Naive thymus-derived CD4-positive, alpha-beta T cell (primary cell): Measurements from ENCODE around the gene ERI2. TPM values are rescaled to one million over a fixed set of nuclear protein-coding genes. Genes with fewer than 3 reads are reported as not detected.

Experiments used
- ATAC-seq: fragments of 150-1000 bp; cut with Tn5 transposase; 2 replicates; pipeline ENCODE4 v1.10.0; 2021; ENCODE audit warnings: mild to moderate bottlenecking, moderate library complexity
- CTCF ChIA-PET: fragments of 350-600 bp; sonication (Branson Sonifier 250); formaldehyde crosslinking; loops from one replicate; lab custom pipeline; 2021; ENCODE audit warnings: antibody characterized with exemption; lab: Charles Lee
- POLR2A ChIA-PET: fragments of 350-600 bp; sonication (Branson Sonifier 250); formaldehyde crosslinking; loops from one replicate; lab custom pipeline; 2021; ENCODE audit warnings: antibody characterized with exemption, inconsistent platforms; lab: Charles Lee
- DNase-seq, 9 donors: peaks; one replicate each; pipeline versions ENCODE4 v3.0.0 to v3.0.0-alpha.2; 2020 to 2022; ENCODE audit warnings: mixed read lengths in 1 of 9
- H3K27ac ChIP-seq: one replicate; pipeline ENCODE4 v1.7.0; 2013; ENCODE audit warnings: mild to moderate bottlenecking, low read depth, low read length, moderate library complexity
- H3K27me3 ChIP-seq, 2 donors: one replicate each; pipeline ENCODE4 v1.7.0; 2013; ENCODE audit warnings: low read length in 2 of 2, mild to moderate bottlenecking in 2 of 2, moderate library complexity in 2 of 2; ENCODE audit not compliant: control insufficient read depth in 2 of 2, insufficient read depth in 2 of 2
- H3K36me3 ChIP-seq, 3 experiments: 1 replicate in 2 of 3; 2 replicates in 1 of 3; pipeline ENCODE4 v1.7.0; 2013; ENCODE audit warnings: low read length in 3 of 3, mild to moderate bottlenecking in 3 of 3, moderate library complexity in 1 of 3; ENCODE audit not compliant: insufficient read depth in 3 of 3, control insufficient read depth in 2 of 3
- H3K4me1 ChIP-seq, 2 donors: one replicate each; pipeline ENCODE4 v1.7.0; 2013; ENCODE audit warnings: low read length in 2 of 2, mild to moderate bottlenecking in 2 of 2, moderate library complexity in 1 of 2; ENCODE audit not compliant: control insufficient read depth in 2 of 2, insufficient read depth in 2 of 2
- H3K4me3 ChIP-seq: 2 replicates; pipeline ENCODE4 v1.7.0; 2013; ENCODE audit warnings: mild to moderate bottlenecking, low read length
- H3K9me3 ChIP-seq, 3 experiments: 1 replicate in 2 of 3; 2 replicates in 1 of 3; pipeline ENCODE4 v1.7.0; 2013; ENCODE audit warnings: low read length in 3 of 3; ENCODE audit not compliant: control insufficient read depth in 2 of 3
- H3K27ac Mint-ChIP-seq, 9 donors: one replicate each; pipeline ENCODE4 v1.8.0; 2020 to 2022; ENCODE audit warnings: mixed read lengths in 9 of 9, mild to moderate bottlenecking in 8 of 9, moderate library complexity in 5 of 9, inconsistent platforms in 2 of 9
- H3K27me3 Mint-ChIP-seq, 5 donors: one replicate each; pipeline ENCODE4 v1.8.0; 2021 to 2022; ENCODE audit warnings: mixed read lengths in 5 of 5, mild to moderate bottlenecking in 1 of 5
- H3K36me3 Mint-ChIP-seq, 5 donors: one replicate each; pipeline ENCODE4 v1.8.0; 2020 to 2022; ENCODE audit warnings: mixed read lengths in 5 of 5, mild to moderate bottlenecking in 3 of 5, inconsistent platforms in 1 of 5
- H3K4me1 Mint-ChIP-seq, 7 donors: one replicate each; pipeline ENCODE4 v1.8.0; 2020 to 2022; ENCODE audit warnings: mixed read lengths in 7 of 7, mild to moderate bottlenecking in 3 of 7, inconsistent platforms in 1 of 7
- H3K4me3 Mint-ChIP-seq, 10 donors: one replicate each; pipeline ENCODE4 v1.8.0; 2020 to 2022; ENCODE audit warnings: mild to moderate bottlenecking in 10 of 10, mixed read lengths in 10 of 10, moderate library complexity in 6 of 10, inconsistent platforms in 2 of 10
- H3K9me3 Mint-ChIP-seq, 11 donors: one replicate each; pipeline ENCODE4 v1.8.0; 2020 to 2022; ENCODE audit warnings: mixed read lengths in 11 of 11, mild to moderate bottlenecking in 4 of 11, inconsistent platforms in 1 of 11, moderate library complexity in 1 of 11
- intact Hi-C, 2 donors: fragments of 100-400 bp; cut with micrococcal nuclease; formaldehyde crosslinking; loops; one replicate each; pipeline ENCODE4 v1.15.1; 2023
- polyA plus RNA-seq, 2 donors: library from polyadenylated mRNA; unstranded; fragments of 300-500 nt; fragmentation: Illumina TruSeq; gene quantifications; one replicate each; pipeline ENCODE4 v1.2.3, GENCODE V29; 2021
- total RNA-seq, 6 experiments: library from RNA in 5 of 6; stranded (reverse) in 5 of 6; gene quantifications; 1 replicate in 5 of 6; 2 replicates in 1 of 6; pipeline ENCODE4 v1.2.3 and lab custom pipeline; 2021 to 2026

Gene ERI2, protein sequence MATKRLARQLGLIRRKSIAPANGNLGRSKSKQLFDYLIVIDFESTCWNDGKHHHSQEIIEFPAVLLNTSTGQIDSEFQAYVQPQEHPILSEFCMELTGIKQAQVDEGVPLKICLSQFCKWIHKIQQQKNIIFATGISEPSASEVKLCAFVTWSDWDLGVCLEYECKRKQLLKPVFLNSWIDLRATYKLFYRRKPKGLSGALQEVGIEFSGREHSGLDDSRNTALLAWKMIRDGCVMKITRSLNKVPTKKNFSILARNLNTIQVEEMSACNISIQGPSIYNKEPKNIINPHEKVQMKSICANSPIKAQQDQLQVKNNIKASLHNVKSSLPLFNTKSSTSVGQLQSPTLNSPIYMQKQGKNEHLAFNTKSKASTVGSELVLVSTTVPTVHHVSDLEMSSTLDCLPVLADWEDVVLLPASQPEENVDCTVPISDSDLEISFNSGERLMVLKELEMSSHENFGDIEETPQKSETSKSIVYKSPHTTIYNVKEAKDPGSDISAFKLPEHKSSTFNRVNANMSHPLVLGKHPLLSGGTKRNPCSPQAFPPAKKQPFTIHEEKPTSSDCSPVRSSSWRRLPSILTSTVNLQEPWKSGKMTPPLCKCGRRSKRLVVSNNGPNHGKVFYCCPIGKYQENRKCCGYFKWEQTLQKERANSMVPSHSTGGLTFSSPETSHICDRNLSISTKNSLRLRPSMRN
- 10 to 100 TPM in 1 of 5 experiments, 1 to 10 TPM in 4; 2.4 to 10.4 (median 3.6) TPM for total RNA-seq
- 1 to 10 TPM; 1.8 to 2.1 TPM for polyA plus RNA-seq
- 3.8 reads per million, percentile 19 among the genes with 10 or more reads in this experiment for total RNA-seq (lab: John Stamatoyannopoulos, UW)

DNA sequence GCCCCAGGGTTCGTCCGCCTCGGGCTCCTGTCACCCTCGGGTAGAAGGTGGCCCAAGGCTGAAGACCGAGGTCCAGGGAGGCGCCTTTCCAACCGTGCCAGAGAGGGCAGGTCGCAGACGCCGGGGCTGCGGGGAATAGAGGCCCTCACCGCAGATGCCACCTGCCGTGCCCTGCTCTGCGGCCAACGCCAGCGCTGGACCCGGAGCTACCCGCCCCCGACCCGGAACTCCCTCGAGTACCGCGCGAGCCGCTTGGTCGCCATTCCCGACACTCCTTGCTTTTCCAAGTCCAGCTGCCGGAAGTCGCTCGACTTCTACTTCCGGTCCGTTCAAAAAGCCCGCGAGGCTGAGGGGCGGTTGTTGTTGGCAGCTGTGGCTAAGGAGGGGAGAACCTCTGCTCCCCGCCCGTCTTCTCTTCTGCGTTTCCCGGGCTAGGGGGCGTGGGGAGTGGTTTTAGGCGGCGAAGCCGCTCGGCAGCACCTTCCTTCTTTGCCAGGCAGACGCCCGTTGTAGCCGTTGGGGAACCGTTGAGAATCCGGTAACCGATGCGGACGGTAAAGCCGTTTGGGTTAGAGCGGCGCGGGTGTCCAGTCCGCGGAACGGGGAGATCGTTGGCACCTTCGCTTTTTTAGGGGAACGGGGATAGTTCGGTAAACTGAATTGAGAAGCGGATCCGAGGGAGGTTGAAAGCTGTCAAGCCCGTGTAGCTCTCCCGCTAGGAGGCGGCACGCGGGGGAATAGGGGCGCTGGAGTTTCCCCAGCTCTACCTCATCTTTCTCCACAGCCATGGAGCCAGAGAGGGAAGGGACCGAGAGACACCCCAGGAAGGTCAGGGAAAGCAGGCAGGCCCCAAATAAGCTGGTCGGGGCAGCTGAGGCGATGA, at the start of gene ERI2, which contains the start of gene REXO5:
ERI2 (minus strand) TSS at position 305 of the 883 bp plus-strand sequence; CDS start at position 263, 42 bp downstream.
REXO5 (plus strand) TSS at position 360 of the 883 bp plus-strand sequence; CDS start at position 787, 427 bp downstream.
- no peaks in the 10 kb centered on the region for H3K27me3 ChIP-seq
- peaks cover 8 to 10% of the 10 kb centered on the region in 2 donors for H3K4me1 ChIP-seq
- ATAC-seq: peak; percentile 92
- H3K36me3 Mint-ChIP-seq: peaks cover 0 to 8% (median 0%) of the 10 kb centered on the region in 5 donors
- H3K27ac Mint-ChIP-seq: peak within 1 kb of the TSS; percentile 60 to 99 (median 93)
- peaks cover 7 to 36% (median 22%) of the 10 kb centered on the region in 7 donors for H3K4me1 Mint-ChIP-seq
- peak within 1 kb of the TSS; percentile 93 to 100 (median 96) for H3K4me3 Mint-ChIP-seq
- ChIA-PET CTCF (interaction anchor here (0.8 to 1.2 kb wide), 4 partner anchors 38 to 114 kb away, joined by 3 to 5 read pairs (median 3); no protein-coding TSS in a partner anchor), POLR2A (interaction anchor here (0.7 to 0.9 kb wide), 4 partner anchors 8 to 353 kb away, joined by 3 read pairs; no protein-coding TSS in a partner anchor)
- H3K27ac ChIP-seq: peak within 1 kb of the TSS; percentile 73
- no peaks in the 10 kb centered on the region for H3K9me3 ChIP-seq
- H3K4me3 ChIP-seq: peak within 1 kb of the TSS; percentile 91
- no peaks in the 10 kb centered on the region for H3K27me3 Mint-ChIP-seq
- peak; percentile 47 to 77 (median 65) for DNase-seq
- intact Hi-C loops: loop anchor here (1.0 to 5.0 kb wide), 11 partner anchors 8 to 138 kb away; partner anchors contain the start of genes DCUN1D3 (in 2 of the 2), LYRM1 (in 2 of the 2), THUMPD1 (in 2 of the 2) and ACSM3 (in 1 of the 2)
- no peaks in the 10 kb centered on the region for H3K36me3 ChIP-seq
- H3K9me3 Mint-ChIP-seq: no peaks in the 10 kb centered on the region

DNA sequence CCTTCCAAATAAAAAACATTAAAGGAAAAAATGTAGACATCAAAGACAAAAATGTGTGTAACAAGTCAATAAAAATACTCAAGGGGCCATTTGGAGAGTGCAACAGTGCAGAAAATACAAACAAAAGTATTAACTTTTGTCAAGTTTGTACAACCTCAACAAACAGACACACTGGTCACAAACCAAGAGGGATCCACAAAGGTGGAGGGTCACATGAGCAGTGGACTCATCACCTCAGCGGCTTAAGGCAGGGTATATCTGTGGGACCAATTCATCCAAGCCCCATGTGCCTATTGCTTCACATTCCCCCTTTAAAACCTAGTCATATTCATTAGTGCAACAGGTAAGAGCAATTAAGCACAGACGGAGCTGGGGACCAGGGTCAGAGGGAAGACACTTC, 48.7 kb upstream of the ERI2 start:
- Mint-ChIP-seq H3K4me1 (peaks cover 0 to 34% (median 3%) of the 10 kb centered on the region in 7 donors), H3K4me3 (no peak overlapping the region), H3K27ac (no peak overlapping the region), H3K36me3 (peaks cover 6 to 32% (median 8%) of the 10 kb centered on the region in 5 donors), H3K27me3 (no peaks in the 10 kb centered on the region), H3K9me3 (no peaks in the 10 kb centered on the region)
- ChIA-PET POLR2A (interaction anchor here (0.7 kb wide), 1 partner anchor 1565 kb away, joined by 3 read pairs; no protein-coding TSS in a partner anchor), CTCF (no interaction called here)
- ATAC-seq: no peak
- intact Hi-C loops: loop anchor here (5.0 to 10.0 kb wide), 4 partner anchors 92 to 700 kb away; no protein-coding TSS in a partner anchor
- Histone ChIP-seq H3K36me3 (peaks cover 0 to 5% (median 0%) of the 10 kb centered on the region in 3 experiments), H3K9me3 (no peaks in the 10 kb centered on the region), H3K4me1 (no peaks in the 10 kb centered on the region), H3K27me3 (no peaks in the 10 kb centered on the region), H3K27ac (no peak overlapping the region), H3K4me3 (no peak overlapping the region)
- no peak for DNase-seq

DNA sequence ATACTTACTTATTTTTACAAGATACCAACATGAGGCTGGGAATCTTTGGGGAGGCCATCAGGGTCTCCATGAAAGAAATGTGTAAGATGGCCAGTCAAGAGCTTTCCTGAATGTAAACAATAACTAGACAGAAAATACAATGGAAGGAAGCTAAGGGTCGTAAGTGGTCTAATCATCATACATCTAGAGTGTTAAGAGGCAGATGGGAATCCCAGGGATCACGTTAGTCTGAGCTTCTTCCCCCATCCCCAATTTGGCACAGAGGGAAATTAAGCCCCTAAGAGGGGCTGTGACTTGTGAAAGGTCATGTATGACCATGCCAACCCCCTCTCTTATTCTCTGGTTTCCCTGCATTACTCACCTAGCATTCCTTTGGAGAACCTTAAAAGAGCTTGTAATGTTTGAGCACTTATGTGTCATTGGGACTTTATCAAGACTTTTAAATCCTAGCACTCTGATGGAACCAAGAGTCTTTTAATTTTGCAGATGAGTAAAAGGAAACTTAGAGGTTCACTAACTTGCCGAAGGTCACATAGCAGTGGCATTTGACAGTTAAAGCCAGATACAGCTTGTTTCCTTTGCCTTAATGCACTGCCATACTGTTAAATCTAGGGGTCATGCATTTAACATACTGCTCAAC, 47.8 kb upstream of the ERI2 start:
- no peak for DNase-seq
- POLR2A ChIA-PET: interaction anchor here (1.4 kb wide), 1 partner anchor 20 kb away, joined by 3 read pairs; no protein-coding TSS in a partner anchor
- ATAC-seq: no peak
- Mint-ChIP-seq H3K4me3 (no peak overlapping the region), H3K27ac (peak overlapping the region in 1 of 9 donors; percentile 33), H3K9me3 (no peaks in the 10 kb centered on the region), H3K4me1 (peaks cover 0 to 36% (median 5%) of the 10 kb centered on the region in 7 donors), H3K36me3 (peaks cover 0 to 27% (median 4%) of the 10 kb centered on the region in 5 donors), H3K27me3 (no peaks in the 10 kb centered on the region)
- Histone ChIP-seq H3K36me3 (no peaks in the 10 kb centered on the region), H3K4me1 (no peaks in the 10 kb centered on the region), H3K27me3 (no peaks in the 10 kb centered on the region), H3K9me3 (no peaks in the 10 kb centered on the region), H3K4me3 (no peak overlapping the region), H3K27ac (no peak overlapping the region)
- intact Hi-C loops: loop anchor here (1.0 to 10.0 kb wide), 5 partner anchors 25 to 701 kb away; no protein-coding TSS in a partner anchor
- CTCF ChIA-PET: interaction anchor here (1.0 to 1.3 kb wide), 2 partner anchors 22 to 230 kb away, joined by 3 read pairs; no protein-coding TSS in a partner anchor

DNA sequence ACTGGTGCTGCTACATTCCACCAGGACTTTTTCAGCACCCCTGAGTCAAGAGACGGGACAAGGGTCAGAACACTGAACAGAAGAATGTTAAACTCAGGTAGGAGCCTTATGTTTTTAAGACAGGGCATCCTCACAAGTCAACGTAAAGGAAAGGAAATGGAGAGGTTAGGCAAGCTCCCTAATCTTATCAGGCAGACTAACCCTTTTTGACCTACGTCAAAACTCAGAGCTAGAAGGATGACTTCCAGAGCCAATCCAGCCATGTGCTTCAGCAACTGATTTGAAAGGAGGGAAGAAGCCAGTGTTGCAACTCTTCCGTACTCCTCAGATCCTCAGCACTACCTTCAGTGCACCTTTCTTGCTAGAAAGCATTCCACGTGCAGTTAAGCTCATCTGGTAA, 46.9 kb upstream of the ERI2 start:
- Mint-ChIP-seq H3K27me3 (no peaks in the 10 kb centered on the region), H3K27ac (peak overlapping the region in 1 of 9 donors; percentile 51), H3K4me1 (peaks cover 0 to 37% (median 5%) of the 10 kb centered on the region in 7 donors), H3K36me3 (peaks cover 0 to 25% (median 4%) of the 10 kb centered on the region in 5 donors), H3K9me3 (no peaks in the 10 kb centered on the region), H3K4me3 (no peak overlapping the region)
- DNase-seq (no peak), ATAC-seq (no peak)
- POLR2A ChIA-PET: interaction anchor here (1.4 kb wide), 1 partner anchor 21 kb away, joined by 3 read pairs; no protein-coding TSS in a partner anchor
- intact Hi-C loops: loop anchor here (1.0 to 10.0 kb wide), 5 partner anchors 24 to 702 kb away; no protein-coding TSS in a partner anchor
- Histone ChIP-seq H3K27me3 (no peaks in the 10 kb centered on the region), H3K4me1 (no peaks in the 10 kb centered on the region), H3K27ac (no peak overlapping the region), H3K9me3 (no peaks in the 10 kb centered on the region), H3K36me3 (no peaks in the 10 kb centered on the region), H3K4me3 (no peak overlapping the region)
- CTCF ChIA-PET: interaction anchor here (0.9 to 3.2 kb wide), 3 partner anchors 21 to 231 kb away, joined by 3 to 18 read pairs (median 4); no protein-coding TSS in a partner anchor

DNA sequence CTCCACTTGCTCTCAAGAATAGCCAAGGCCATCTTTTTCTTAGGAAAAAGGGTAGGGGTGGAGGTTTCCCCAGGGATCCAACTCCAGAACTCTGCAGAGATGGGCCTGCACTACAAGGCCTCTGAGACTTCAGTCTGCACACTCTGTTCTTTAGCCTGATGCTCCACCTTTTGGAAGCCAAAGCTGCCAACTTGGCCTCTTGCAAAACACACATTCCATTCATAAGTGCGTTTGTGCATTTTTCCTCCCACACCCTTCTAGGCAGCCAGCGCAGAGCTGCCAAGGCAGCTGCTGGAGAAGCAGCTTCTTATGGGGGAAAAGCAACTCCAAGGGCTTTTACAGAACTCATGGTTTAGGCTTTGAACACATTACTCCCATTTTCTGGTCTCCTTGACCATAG, 45.3 kb upstream of the ERI2 start:
- ATAC-seq: no peak
- intact Hi-C loops: loop anchor here (2.0 to 10.0 kb wide), 6 partner anchors 23 to 703 kb away; partner anchors contain the start of genes DCUN1D3 (in 1 of the 2) and LYRM1 (in 1 of the 2)
- no peaks in the 10 kb centered on the region for H3K36me3 ChIP-seq
- no peak overlapping the region for H3K27ac ChIP-seq
- POLR2A ChIA-PET: no interaction called here
- no peaks in the 10 kb centered on the region for H3K27me3 ChIP-seq
- no peak overlapping the region for H3K4me3 ChIP-seq
- CTCF ChIA-PET: interaction anchor here (0.5 to 3.2 kb wide), 6 partner anchors 23 to 1160 kb away, joined by 3 to 23 read pairs (median 3); no protein-coding TSS in a partner anchor
- peaks cover 0 to 38% (median 5%) of the 10 kb centered on the region in 7 donors for H3K4me1 Mint-ChIP-seq
- H3K27me3 Mint-ChIP-seq: no peaks in the 10 kb centered on the region
- no peak overlapping the region for H3K4me3 Mint-ChIP-seq
- no peaks in the 10 kb centered on the region for H3K9me3 Mint-ChIP-seq
- peaks cover 0 to 21% (median 4%) of the 10 kb centered on the region in 5 donors for H3K36me3 Mint-ChIP-seq
- H3K4me1 ChIP-seq: no peaks in the 10 kb centered on the region
- no peak for DNase-seq
- H3K9me3 ChIP-seq: no peaks in the 10 kb centered on the region
- no peak overlapping the region for H3K27ac Mint-ChIP-seq
